CD4-positive, alpha-beta memory T cell (primary cell): ENCODE data around the gene RNF130. TPM values are rescaled to one million over a fixed set of nuclear protein-coding genes. Genes with fewer than 3 reads are reported as not detected.
A peak's percentile ranks its signal among the peaks of the same experiment; 100 is the strongest.

Experiments
- CTCF ChIA-PET: fragments of 350-600 bp; sonication (Branson Sonifier 250); formaldehyde crosslinking; loops from one replicate; lab custom pipeline; 2021; ENCODE audit warnings: inconsistent platforms; ENCODE audit not compliant: partially characterized antibody; lab: Charles Lee
- POLR2A ChIA-PET: fragments of 350-600 bp; sonication (Branson Sonifier 250); formaldehyde crosslinking; loops from one replicate; lab custom pipeline; 2021; ENCODE audit not compliant: partially characterized antibody; lab: Charles Lee
- DNase-seq, 5 donors: peaks; one replicate each; pipeline versions ENCODE4 v3.0.0 to v3.0.0-alpha.2; 2020 to 2022; ENCODE audit warnings: mixed read lengths in 1 of 5
- H3K27ac ChIP-seq: one replicate; pipeline ENCODE4 v1.7.0; 2013; ENCODE audit warnings: low read depth, low read length
- H3K27me3 ChIP-seq: 2 replicates; pipeline ENCODE4 v1.7.0; 2013; ENCODE audit warnings: mild to moderate bottlenecking, low read length, moderate library complexity; ENCODE audit not compliant: insufficient read depth
- H3K36me3 ChIP-seq: 2 replicates; pipeline ENCODE4 v1.7.0; 2013; ENCODE audit warnings: mild to moderate bottlenecking, low read length, moderate library complexity; ENCODE audit not compliant: insufficient read depth
- H3K4me1 ChIP-seq: 2 replicates; pipeline ENCODE4 v1.7.0; 2013; ENCODE audit warnings: mild to moderate bottlenecking, low read length, moderate library complexity; ENCODE audit not compliant: insufficient read depth
- H3K4me3 ChIP-seq, 2 donors: one replicate each; pipeline ENCODE4 v1.7.0; 2013; ENCODE audit warnings: low read length in 2 of 2, mild to moderate bottlenecking in 1 of 2
- H3K9me3 ChIP-seq, 2 donors: one replicate each; pipeline ENCODE4 v1.7.0; 2013; ENCODE audit warnings: low read length in 2 of 2, control low read depth in 1 of 2; ENCODE audit not compliant: control insufficient read depth in 1 of 2
- H3K27ac Mint-ChIP-seq, 7 donors: one replicate each; pipeline ENCODE4 v1.8.0; 2020 to 2021; ENCODE audit warnings: mixed read lengths in 7 of 7, mild to moderate bottlenecking in 6 of 7, inconsistent platforms in 3 of 7, moderate library complexity in 3 of 7
- H3K27me3 Mint-ChIP-seq, 2 donors: one replicate each; pipeline ENCODE4 v1.8.0; 2020 to 2021; ENCODE audit warnings: mixed read lengths in 2 of 2
- H3K36me3 Mint-ChIP-seq, 2 donors: one replicate each; pipeline ENCODE4 v1.8.0; 2020 to 2021; ENCODE audit warnings: mixed read lengths in 2 of 2, inconsistent platforms in 1 of 2, mild to moderate bottlenecking in 1 of 2
- H3K4me1 Mint-ChIP-seq, 4 donors: one replicate each; pipeline ENCODE4 v1.8.0; 2020 to 2021; ENCODE audit warnings: mixed read lengths in 4 of 4, mild to moderate bottlenecking in 1 of 4
- H3K4me3 Mint-ChIP-seq, 8 donors: one replicate each; pipeline ENCODE4 v1.8.0; 2020 to 2021; ENCODE audit warnings: mixed read lengths in 8 of 8, mild to moderate bottlenecking in 7 of 8, moderate library complexity in 6 of 8, inconsistent platforms in 3 of 8
- H3K9me3 Mint-ChIP-seq, 8 donors: one replicate each; pipeline ENCODE4 v1.8.0; 2020 to 2021; ENCODE audit warnings: mixed read lengths in 8 of 8, mild to moderate bottlenecking in 5 of 8, inconsistent platforms in 3 of 8, moderate library complexity in 1 of 8
- intact Hi-C: fragments of 100-400 bp; cut with micrococcal nuclease; formaldehyde crosslinking; loops from one replicate; pipeline ENCODE4 v1.15.1; 2023
- polyA plus RNA-seq, 2 donors: library from polyadenylated mRNA; unstranded; fragments of 300-500 nt; fragmentation: Illumina TruSeq; gene quantifications; one replicate each; pipeline ENCODE4 v1.2.3, GENCODE V29; 2021
- total RNA-seq, 2 experiments: library from RNA; stranded (reverse); gene quantifications; one replicate each; pipeline ENCODE4 v1.2.3, GENCODE V29; 2021

The RNF130 gene
- total and polyA plus RNA-seq, 4 experiments from 2014 or later = 16.8 to 21.2 (median 18.0) TPM

GRCh38 chr5:180075703-180076102 is 4.1 kb upstream of the RNF130 start:
- Histone ChIP-seq H3K27me3 (no peaks in the 10 kb centered on the region), H3K27ac (no peak overlapping the region), H3K4me3 (no peak overlapping the region), H3K9me3 (no peaks in the 10 kb centered on the region), H3K4me1 (peaks cover 10% of the 10 kb centered on the region), H3K36me3 (no peaks in the 10 kb centered on the region)
- Mint-ChIP-seq H3K36me3 (peaks cover 0 to 3% of the 10 kb centered on the region in 2 donors), H3K9me3 (no peaks in the 10 kb centered on the region), H3K4me3 (no peak overlapping the region), H3K27me3 (peaks cover 17 to 20% of the 10 kb centered on the region in 2 donors), H3K27ac (peak overlapping the region in 1 of 7 donors; percentile 41), H3K4me1 (peaks cover 9 to 25% (median 16%) of the 10 kb centered on the region in 4 donors)
- no peak for DNase-seq
- CTCF ChIA-PET = interaction anchor here (1.3 kb wide), 1 partner anchor 10 kb away, joined by 4 read pairs; no protein-coding TSS in a partner anchor
- POLR2A ChIA-PET = no interaction called here
- intact Hi-C loops = no loop called here

DNA sequence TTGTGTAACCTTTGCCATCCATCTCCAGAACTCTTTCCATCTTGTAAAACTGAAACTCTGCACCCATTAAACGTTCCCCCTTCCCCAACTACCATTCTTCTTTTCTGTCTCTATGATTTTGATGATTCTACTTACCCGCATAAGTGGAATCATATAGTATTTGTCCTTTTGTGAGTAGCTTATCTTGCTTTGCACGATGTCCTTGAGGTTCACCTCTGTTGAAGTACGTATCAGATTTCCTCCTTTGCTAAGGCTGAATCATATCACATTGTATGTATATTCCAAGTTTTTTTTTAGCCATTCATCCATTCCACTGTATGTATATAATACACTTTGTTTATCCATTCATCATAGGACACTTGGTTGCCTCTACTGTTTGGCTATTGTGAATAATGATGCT is 2.9 kb upstream of the RNF130 start:
- H3K27me3 Mint-ChIP-seq = peaks cover 9 to 12% of the 10 kb centered on the region in 2 donors
- Histone ChIP-seq H3K36me3 (no peaks in the 10 kb centered on the region), H3K4me3 (no peak overlapping the region), H3K4me1 (peaks cover 22% of the 10 kb centered on the region), H3K9me3 (no peaks in the 10 kb centered on the region), H3K27ac (no peak overlapping the region), H3K27me3 (no peaks in the 10 kb centered on the region)
- H3K4me1 Mint-ChIP-seq = peaks cover 17 to 33% (median 22%) of the 10 kb centered on the region in 4 donors
- H3K4me3 Mint-ChIP-seq = peak overlapping the region in 5 of 8 donors; percentile 1 to 53 (median 39)
- DNase-seq = no peak
- ChIA-PET CTCF (no interaction called here), POLR2A (interaction anchor here (0.9 kb wide), 1 partner anchor 1840 kb away, joined by 3 read pairs; no protein-coding TSS in a partner anchor)
- H3K36me3 Mint-ChIP-seq = peaks cover 0 to 3% of the 10 kb centered on the region in 2 donors
- no peaks in the 10 kb centered on the region for H3K9me3 Mint-ChIP-seq
- peak overlapping the region in 1 of 7 donors; percentile 31 for H3K27ac Mint-ChIP-seq
- intact Hi-C loops = loop anchor here (5.0 kb wide), 4 partner anchors 167 to 522 kb away; partner anchors contain the start of genes MRNIP, RUFY1 and TBC1D9B

GRCh38 chr5:180072556-180072955 is 997 bp upstream of the RNF130 start:
- Histone ChIP-seq H3K9me3 (no peaks in the 10 kb centered on the region), H3K27ac (peak overlapping the region; percentile 56), H3K4me3 (peak overlapping the region in 1 of 2 donors; percentile 25), H3K27me3 (no peaks in the 10 kb centered on the region), H3K36me3 (no peaks in the 10 kb centered on the region), H3K4me1 (peaks cover 22% of the 10 kb centered on the region)
- CTCF ChIA-PET = no interaction called here
- Mint-ChIP-seq H3K9me3 (no peaks in the 10 kb centered on the region), H3K4me3 (peak overlapping the region; percentile 78 to 88 (median 84)), H3K27ac (peak overlapping the region; percentile 79 to 94 (median 89)), H3K36me3 (peaks cover 0 to 3% of the 10 kb centered on the region in 2 donors), H3K27me3 (peaks cover 0 to 3% of the 10 kb centered on the region in 2 donors), H3K4me1 (peaks cover 18 to 35% (median 24%) of the 10 kb centered on the region in 4 donors)
- POLR2A ChIA-PET = interaction anchor here (1.1 to 2.1 kb wide), 2 partner anchors 18 to 253 kb away, joined by 3 to 7 read pairs; no protein-coding TSS in a partner anchor
- DNase-seq = peak in 2 of 5 donors; percentile 24 to 26
- intact Hi-C loops = loop anchor here (1.0 to 5.0 kb wide), 6 partner anchors 18 to 520 kb away; partner anchors contain the start of genes MAML1, MRNIP, RUFY1 and TBC1D9B

GRCh38 chr5:180072256-180072548 is 643 bp upstream of the RNF130 start:
- intact Hi-C loops = loop anchor here (1.0 to 5.0 kb wide), 6 partner anchors 18 to 520 kb away; partner anchors contain the start of genes MAML1, MRNIP, RUFY1 and TBC1D9B
- POLR2A ChIA-PET = interaction anchor here (1.1 to 2.1 kb wide), 2 partner anchors 19 to 253 kb away, joined by 3 to 7 read pairs; no protein-coding TSS in a partner anchor
- Histone ChIP-seq H3K36me3 (no peaks in the 10 kb centered on the region), H3K27ac (peak overlapping the region; percentile 56), H3K4me3 (peak overlapping the region; percentile 25 to 64), H3K4me1 (peaks cover 22% of the 10 kb centered on the region), H3K9me3 (no peaks in the 10 kb centered on the region), H3K27me3 (no peaks in the 10 kb centered on the region)
- no peak for DNase-seq
- Mint-ChIP-seq H3K9me3 (no peaks in the 10 kb centered on the region), H3K36me3 (peaks cover 0 to 3% of the 10 kb centered on the region in 2 donors), H3K4me3 (peak overlapping the region; percentile 78 to 88 (median 84)), H3K27me3 (peaks cover 0 to 3% of the 10 kb centered on the region in 2 donors), H3K4me1 (peaks cover 18 to 35% (median 24%) of the 10 kb centered on the region in 4 donors), H3K27ac (peak overlapping the region; percentile 79 to 94 (median 89))
- CTCF ChIA-PET = no interaction called here

GRCh38 chr5:180070756-180071530 is 616 bp downstream of the RNF130 start:
- CTCF ChIA-PET = interaction anchor here (1.2 to 2.2 kb wide), 2 partner anchors 20 to 308 kb away, joined by 3 to 9 read pairs; no protein-coding TSS in a partner anchor
- H3K27me3 ChIP-seq = no peaks in the 10 kb centered on the region
- intact Hi-C loops = loop anchor here (5.0 kb wide), 4 partner anchors 164 to 519 kb away; partner anchors contain the start of genes MRNIP, RUFY1 and TBC1D9B
- peaks cover 0 to 2% of the 10 kb centered on the region in 2 donors for H3K27me3 Mint-ChIP-seq
- H3K27ac ChIP-seq = no peak overlapping the region
- POLR2A ChIA-PET = interaction anchor here (0.7 to 2.1 kb wide), 2 partner anchors 18 to 20 kb away, joined by 3 to 7 read pairs; no protein-coding TSS in a partner anchor
- peak overlapping the region; percentile 49 to 87 (median 70) for H3K27ac Mint-ChIP-seq
- H3K4me3 Mint-ChIP-seq = peak overlapping the region; percentile 76 to 93 (median 89)
- no peaks in the 10 kb centered on the region for H3K9me3 Mint-ChIP-seq
- peaks cover 22% of the 10 kb centered on the region for H3K4me1 ChIP-seq
- peaks cover 0 to 4% of the 10 kb centered on the region in 2 donors for H3K36me3 Mint-ChIP-seq
- H3K4me1 Mint-ChIP-seq = peaks cover 18 to 35% (median 25%) of the 10 kb centered on the region in 4 donors
- H3K4me3 ChIP-seq = peak overlapping the region; percentile 37 to 50
- no peaks in the 10 kb centered on the region for H3K36me3 ChIP-seq
- no peaks in the 10 kb centered on the region for H3K9me3 ChIP-seq
- DNase-seq = peak in 2 of 5 donors; percentile 15 to 19

DNA sequence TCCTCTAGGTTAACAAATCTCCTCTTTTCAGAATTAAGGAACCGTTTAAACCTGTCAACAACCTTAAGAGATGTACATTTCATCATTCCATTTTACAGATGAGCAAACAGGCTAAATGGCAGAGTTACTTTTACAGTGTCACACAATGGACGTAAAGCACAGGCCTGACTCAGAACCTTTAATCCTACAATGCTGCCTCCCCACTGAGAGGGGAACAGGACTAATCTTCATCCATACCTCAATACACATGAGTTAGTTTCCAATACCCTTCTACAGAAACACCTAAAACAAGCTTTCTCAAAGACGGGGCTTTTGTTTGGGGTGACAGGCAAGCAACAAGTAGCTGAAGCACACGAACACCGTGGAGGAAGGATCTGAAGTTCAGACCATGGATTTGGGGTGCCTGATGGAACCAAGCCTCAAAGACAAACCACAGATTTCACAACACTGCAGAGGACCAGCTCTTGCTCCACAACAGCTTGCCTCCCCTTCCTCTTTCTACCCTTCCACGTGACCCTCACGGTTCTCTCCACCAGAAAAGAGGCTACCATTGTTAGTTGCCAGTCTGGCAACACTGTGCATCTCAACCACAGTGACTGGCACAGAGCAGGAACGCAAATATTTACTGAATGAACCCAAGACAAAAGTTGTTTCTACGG is 1.8 kb downstream of the RNF130 start:
- Histone ChIP-seq H3K4me1 (peaks cover 22% of the 10 kb centered on the region), H3K27ac (no peak overlapping the region), H3K4me3 (no peak overlapping the region), H3K27me3 (no peaks in the 10 kb centered on the region), H3K36me3 (no peaks in the 10 kb centered on the region), H3K9me3 (no peaks in the 10 kb centered on the region)
- Mint-ChIP-seq H3K9me3 (no peaks in the 10 kb centered on the region), H3K36me3 (peaks cover 0 to 4% of the 10 kb centered on the region in 2 donors), H3K27ac (peak overlapping the region in 4 of 7 donors; percentile 29 to 54 (median 44)), H3K4me3 (peak overlapping the region; percentile 38 to 91 (median 68)), H3K27me3 (peaks cover 0 to 2% of the 10 kb centered on the region in 2 donors), H3K4me1 (peaks cover 18 to 35% (median 25%) of the 10 kb centered on the region in 4 donors)
- ChIA-PET CTCF (interaction anchor here (1.3 to 2.2 kb wide), 2 partner anchors 10 to 21 kb away, joined by 4 to 9 read pairs; no protein-coding TSS in a partner anchor), POLR2A (interaction anchor here (0.7 kb wide), 1 partner anchor 21 kb away, joined by 4 read pairs; no protein-coding TSS in a partner anchor)
- no peak for DNase-seq
- intact Hi-C loops = loop anchor here (5.0 kb wide), 4 partner anchors 162 to 517 kb away; partner anchors contain the start of genes MRNIP, RUFY1 and TBC1D9B
